GM19025 (cell line): ENCODE results near the gene TSPAN3.

ENCODE experiments used
- ATAC-seq: cut with Tn5 transposase; IDR thresholded peaks from one replicate; pipeline ENCODE4 v1.9.1; 2021; ENCODE audit warnings: mild to moderate bottlenecking, low read depth, moderate library complexity; ENCODE audit not compliant: unreplicated experiment

Gene TSPAN3

GRCh38 chr15:76993114-76993725 lies 77.7 kb downstream of the TSPAN3 start:
- ATAC-seq = no peak

GRCh38 chr15:76991741-76992645 lies 78.9 kb downstream of the TSPAN3 start:
- no peak for ATAC-seq
